ENCODE results near the gene RCC2. TPM values are rescaled to one million over a fixed set of nuclear protein-coding genes. Genes with fewer than 3 reads are reported as not detected.

RCC2 gene
- total RNA-seq, 1 experiment from 2014 or later: 116 TPM

- ChIA-PET CTCF (interaction anchor here (0.5 kb wide), 1 partner anchor 39 kb away, joined by 5 read pairs; no protein-coding TSS in a partner anchor), POLR2A (interaction anchor here (0.6 kb wide), 2 partner anchors 119 to 228 kb away, joined by 3 read pairs; no protein-coding TSS in a partner anchor)
- in situ Hi-C loops (cut with HindIII; ENCODE audit: low pct_unique_long_range_greater_than_20kb, low sequenced_read_pairs): no loop called here
- DNase-seq (ENCODE audit: low read depth, low spot score) (no peak), ATAC-seq (peak; percentile 69)
- BruUV-seq (replicated peaks): TSS peak; percentile 74
- intact Hi-C loops (cut with micrococcal nuclease; ENCODE audit: unreplicated experiment): no loop called here
- H3K9me3 ChIP-seq (ENCODE audit: control insufficient read depth, insufficient read depth, low read depth, low read length): no peaks in the 10 kb centered on the region
- peak overlapping the region; percentile 96 for H3K27ac ChIP-seq (ENCODE audit: low read length)
- H3K27me3 ChIP-seq (ENCODE audit: control insufficient read depth, insufficient read depth, low read length): no peaks in the 10 kb centered on the region
- TF ChIP-seq TCF7L2 (IDR thresholded peaks at IDR 0.05; ENCODE audit: low read depth, low read length): no peak
- TF ChIP-seq POLR2AphosphoS5 (IDR thresholded peaks at IDR 0.05; ENCODE audit: low read depth, low read length): peak; percentile 48
- TF ChIP-seq REST (IDR thresholded peaks at IDR 0.05; ENCODE audit: insufficient read depth in 1 of 2, low read depth in 2 of 2, low read length in 1 of 2): no peak
- TF ChIP-seq, protein P1, sequence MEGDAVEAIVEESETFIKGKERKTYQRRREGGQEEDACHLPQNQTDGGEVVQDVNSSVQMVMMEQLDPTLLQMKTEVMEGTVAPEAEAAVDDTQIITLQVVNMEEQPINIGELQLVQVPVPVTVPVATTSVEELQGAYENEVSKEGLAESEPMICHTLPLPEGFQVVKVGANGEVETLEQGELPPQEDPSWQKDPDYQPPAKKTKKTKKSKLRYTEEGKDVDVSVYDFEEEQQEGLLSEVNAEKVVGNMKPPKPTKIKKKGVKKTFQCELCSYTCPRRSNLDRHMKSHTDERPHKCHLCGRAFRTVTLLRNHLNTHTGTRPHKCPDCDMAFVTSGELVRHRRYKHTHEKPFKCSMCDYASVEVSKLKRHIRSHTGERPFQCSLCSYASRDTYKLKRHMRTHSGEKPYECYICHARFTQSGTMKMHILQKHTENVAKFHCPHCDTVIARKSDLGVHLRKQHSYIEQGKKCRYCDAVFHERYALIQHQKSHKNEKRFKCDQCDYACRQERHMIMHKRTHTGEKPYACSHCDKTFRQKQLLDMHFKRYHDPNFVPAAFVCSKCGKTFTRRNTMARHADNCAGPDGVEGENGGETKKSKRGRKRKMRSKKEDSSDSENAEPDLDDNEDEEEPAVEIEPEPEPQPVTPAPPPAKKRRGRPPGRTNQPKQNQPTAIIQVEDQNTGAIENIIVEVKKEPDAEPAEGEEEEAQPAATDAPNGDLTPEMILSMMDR (IDR thresholded peaks at IDR 0.05): no peak
- peak; percentile 21; the same call in 1 of the 2 replicates for TF ChIP-seq SIN3A (IDR thresholded peaks at IDR 0.05; ENCODE audit: borderline replicate concordance, insufficient read depth, low read depth, low read length)
- peaks cover 43% of the 10 kb centered on the region for H3K4me1 ChIP-seq (ENCODE audit: control insufficient read depth, insufficient read depth, low read length)
- H3K36me3 ChIP-seq (ENCODE audit: control insufficient read depth, insufficient read depth, low read length): peaks cover 2% of the 10 kb centered on the region; the same call in 1 of the 2 replicates
- H3K4me3 ChIP-seq (ENCODE audit: low read depth in 2 of 2, low read length in 2 of 2): peak overlapping the region; percentile 81 to 93
Observed at GRCh38 chr1:17438318-17439249, 893 bp downstream of the RCC2 start.

DNA sequence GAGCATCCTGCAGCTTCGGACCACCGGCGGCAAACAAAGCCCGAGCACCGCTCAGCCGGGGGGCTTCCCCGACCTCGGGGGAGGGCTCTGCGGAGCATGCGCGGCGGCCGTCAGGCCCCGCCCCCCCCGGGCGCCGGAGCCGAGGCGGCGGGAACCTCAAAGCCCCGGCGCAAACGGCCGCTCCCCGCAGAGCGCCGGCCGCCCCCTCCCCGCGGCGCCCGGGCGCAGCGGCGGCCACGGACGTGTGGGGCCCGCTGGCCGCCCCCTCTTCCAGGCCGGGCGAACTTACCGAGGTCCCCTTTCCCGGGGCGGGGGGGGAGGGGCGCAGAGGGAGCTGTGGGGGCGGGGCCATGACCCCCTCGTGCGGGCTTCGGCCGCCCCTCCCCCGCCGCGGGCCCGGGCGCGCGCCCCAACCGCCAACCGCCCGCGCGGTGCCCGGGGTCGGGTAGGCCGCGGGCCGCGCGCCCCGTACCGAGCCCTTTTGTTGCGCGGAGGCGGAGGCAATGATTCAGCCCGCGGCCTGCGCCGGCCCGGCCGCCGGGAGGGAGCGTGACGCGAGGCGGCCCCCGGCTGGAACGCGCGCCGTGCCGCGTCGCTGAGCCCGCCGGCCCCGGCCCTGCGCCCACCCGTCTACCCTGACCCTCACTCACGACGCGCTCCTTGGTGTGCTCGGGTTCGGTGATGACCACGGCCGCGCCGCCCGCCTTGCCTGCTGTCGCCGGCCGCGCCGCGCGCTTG is 1.7 kb downstream of the RCC2 start:
- Histone ChIP-seq H3K27me3 (ENCODE audit: control insufficient read depth, insufficient read depth, low read length) (no peaks in the 10 kb centered on the region), H3K4me1 (ENCODE audit: control insufficient read depth, insufficient read depth, low read length) (peaks cover 39% of the 10 kb centered on the region), H3K9me3 (ENCODE audit: control insufficient read depth, insufficient read depth, low read depth, low read length) (no peaks in the 10 kb centered on the region), H3K4me3 (ENCODE audit: low read depth in 2 of 2, low read length in 2 of 2) (peak overlapping the region; percentile 81 to 93), H3K27ac (ENCODE audit: low read length) (peak overlapping the region; percentile 92), H3K36me3 (ENCODE audit: control insufficient read depth, insufficient read depth, low read length) (peaks cover 2% of the 10 kb centered on the region; the same call in 1 of the 2 replicates)
- TF ChIP-seq TCF7L2 (IDR thresholded peaks at IDR 0.05; ENCODE audit: low read depth, low read length) (peak; percentile 58; the same call in 1 of the 2 replicates), REST (IDR thresholded peaks at IDR 0.05; ENCODE audit: insufficient read depth in 1 of 2, low read depth in 2 of 2, low read length in 1 of 2) (no peak), SIN3A (IDR thresholded peaks at IDR 0.05; ENCODE audit: borderline replicate concordance, insufficient read depth, low read depth, low read length) (no peak), POLR2AphosphoS5 (IDR thresholded peaks at IDR 0.05; ENCODE audit: low read depth, low read length) (0 out of 2 replicates have a peak, but pooled peaks have one; percentile 26)
- TF ChIP-seq, protein P1 (IDR thresholded peaks at IDR 0.05): no peak
- ChIA-PET POLR2A (interaction anchor here (0.6 kb wide), 1 partner anchor 227 kb away, joined by 3 read pairs; no protein-coding TSS in a partner anchor), CTCF (interaction anchor here (0.5 kb wide), 1 partner anchor 40 kb away, joined by 5 read pairs; no protein-coding TSS in a partner anchor)
- no TSS peak for BruUV-seq (replicated peaks)
- intact Hi-C loops (cut with micrococcal nuclease; ENCODE audit: unreplicated experiment): no loop called here
- DNase-seq (ENCODE audit: low read depth, low spot score): no peak
- ATAC-seq: peak; percentile 71
- in situ Hi-C loops (cut with HindIII; ENCODE audit: low pct_unique_long_range_greater_than_20kb, low sequenced_read_pairs): no loop called here
